Natural killer cell treated with Interleukin-12 subunit alpha and Interleukin-12 subunit beta and Interleukin-15 and Interleukin-18, amount 100 ng/mL, for 72 hours (primary cell): ENCODE measurements around the gene SLC25A38. TPM values are rescaled to one million over a fixed set of nuclear protein-coding genes. Genes with fewer than 3 reads are reported as not detected.
A peak's percentile ranks its signal among the peaks of the same experiment; 100 is the strongest.
"Not testable (repeated sequence)": the region's sequence is repeated elsewhere in the genome, so short reads cannot be mapped to it uniquely, and the experiment has no call there.

Experiments
- ATAC-seq, 2 donors: fragments of 150-1000 bp; cut with Tn5 transposase in 1 of 2; sonication (Bioruptor Pico), chemical (Tn5 transposase) in 1 of 2; 2 replicates each; pipeline ENCODE4 v1.10.0; 2021
- DNase-seq: peaks from one replicate; pipeline ENCODE4 v3.0.0; 2022; ENCODE audit warnings: low spot score
- H3K27ac Mint-ChIP-seq, 2 donors: 1 replicate in 1 of 2; 2 replicates in 1 of 2; pipeline ENCODE4 v1.8.0; 2022; ENCODE audit warnings: mixed read lengths in 2 of 2, mild to moderate bottlenecking in 1 of 2, moderate library complexity in 1 of 2
- H3K27me3 Mint-ChIP-seq, 2 donors: 1 replicate in 1 of 2; 2 replicates in 1 of 2; pipeline ENCODE4 v1.8.0; 2022; ENCODE audit warnings: mixed read lengths in 2 of 2
- H3K36me3 Mint-ChIP-seq: one replicate; pipeline ENCODE4 v1.8.0; 2022; ENCODE audit warnings: mixed read lengths
- H3K4me1 Mint-ChIP-seq, 2 donors: 1 replicate in 1 of 2; 2 replicates in 1 of 2; pipeline ENCODE4 v1.8.0; 2022; ENCODE audit warnings: low read depth in 2 of 2, mixed read lengths in 2 of 2, mild to moderate bottlenecking in 1 of 2
- H3K4me3 Mint-ChIP-seq: one replicate; pipeline ENCODE4 v1.8.0; 2022; ENCODE audit warnings: mixed read lengths
- H3K9me3 Mint-ChIP-seq: 2 replicates; pipeline ENCODE4 v1.8.0; 2022; ENCODE audit warnings: mixed read lengths
- total RNA-seq, 2 donors: library from RNA; stranded (reverse); gene quantifications; one replicate each; pipeline ENCODE4 v1.2.3, GENCODE V29; 2022

The SLC25A38 gene, protein sequence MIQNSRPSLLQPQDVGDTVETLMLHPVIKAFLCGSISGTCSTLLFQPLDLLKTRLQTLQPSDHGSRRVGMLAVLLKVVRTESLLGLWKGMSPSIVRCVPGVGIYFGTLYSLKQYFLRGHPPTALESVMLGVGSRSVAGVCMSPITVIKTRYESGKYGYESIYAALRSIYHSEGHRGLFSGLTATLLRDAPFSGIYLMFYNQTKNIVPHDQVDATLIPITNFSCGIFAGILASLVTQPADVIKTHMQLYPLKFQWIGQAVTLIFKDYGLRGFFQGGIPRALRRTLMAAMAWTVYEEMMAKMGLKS
- 10 to 100 TPM; 42.1 to 44.5 TPM for total RNA-seq

DNA sequence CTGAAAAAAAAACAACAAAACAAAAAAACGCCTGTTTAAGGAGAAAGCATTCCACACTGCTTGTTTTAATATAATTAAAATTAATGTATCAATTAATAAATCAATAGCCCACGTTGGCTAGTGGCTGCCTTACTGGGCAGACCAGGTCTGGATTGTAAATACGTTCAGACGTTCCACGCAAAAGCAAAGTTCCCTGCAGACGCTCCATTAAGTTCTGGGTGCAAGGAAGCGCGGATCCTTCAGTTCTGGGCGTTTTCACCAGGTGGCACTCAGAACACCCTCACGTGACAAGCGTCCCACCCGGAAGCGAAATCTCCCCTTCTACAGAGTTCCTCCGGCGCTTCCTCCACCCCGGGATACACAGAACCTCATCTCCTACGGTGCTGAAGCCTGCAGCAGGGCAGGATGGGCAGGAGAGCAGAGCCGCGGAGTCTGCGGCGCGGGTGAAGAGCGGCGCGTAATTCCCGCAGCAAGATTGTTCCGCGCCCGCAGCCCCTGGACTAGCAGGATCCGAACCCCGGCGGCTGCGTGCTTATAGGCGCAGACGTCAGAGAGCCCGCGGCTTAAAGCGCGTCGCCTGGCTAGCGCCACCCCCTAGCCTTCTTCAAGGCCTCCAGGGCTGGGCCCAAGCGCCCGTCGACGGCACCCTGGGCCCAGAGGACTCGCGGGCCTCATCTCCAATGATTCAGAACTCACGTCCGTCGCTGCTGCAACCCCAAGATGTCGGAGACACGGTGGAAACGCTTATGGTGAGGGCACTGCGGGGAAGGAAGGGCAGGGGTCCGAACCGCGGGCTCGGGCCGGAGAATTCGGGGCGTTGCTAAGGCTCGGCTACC is at the start of gene SLC25A38:
SLC25A38 (plus strand) TSS at position 326 of the 836 bp plus-strand sequence; CDS start at position 681, 355 bp downstream.
- H3K4me3 Mint-ChIP-seq: peak within 1 kb of the TSS; percentile 99
- peaks cover 31 to 45% of the 10 kb centered on the region in 2 donors for H3K4me1 Mint-ChIP-seq

GRCh38 chr3:39333607-39334006 is 49.6 kb upstream of the SLC25A38 start:
- no peak overlapping the region for H3K4me3 Mint-ChIP-seq
- ATAC-seq (no peak), DNase-seq (no peak)
- H3K9me3 Mint-ChIP-seq: no peaks in the 10 kb centered on the region
- no peak overlapping the region for H3K27ac Mint-ChIP-seq
- no peaks in the 10 kb centered on the region for H3K36me3 Mint-ChIP-seq
- no peaks in the 10 kb centered on the region for H3K27me3 Mint-ChIP-seq
- peaks cover 5 to 8% of the 10 kb centered on the region in 2 donors for H3K4me1 Mint-ChIP-seq

More for the DNA sequence above, at the start of gene SLC25A38:
- ATAC-seq (peak; percentile 89 to 91), DNase-seq (peak; percentile 88)
- no peaks in the 10 kb centered on the region for H3K9me3 Mint-ChIP-seq
- H3K36me3 Mint-ChIP-seq: no peaks in the 10 kb centered on the region
- no peaks in the 10 kb centered on the region for H3K27me3 Mint-ChIP-seq
- H3K27ac Mint-ChIP-seq: peak within 1 kb of the TSS; percentile 98 to 99

- H3K4me1 Mint-ChIP-seq: peaks cover 5 to 8% of the 10 kb centered on the region in 2 donors
- no peaks in the 10 kb centered on the region for H3K27me3 Mint-ChIP-seq
- H3K4me3 Mint-ChIP-seq: no peak overlapping the region
- DNase-seq (no peak), ATAC-seq (no peak)
- H3K36me3 Mint-ChIP-seq: no peaks in the 10 kb centered on the region
- H3K27ac Mint-ChIP-seq: no peak overlapping the region
- H3K9me3 Mint-ChIP-seq: no peaks in the 10 kb centered on the region
These were observed 49.0 kb upstream of the SLC25A38 start for GRCh38 chr3:39334205-39334604.

DNA sequence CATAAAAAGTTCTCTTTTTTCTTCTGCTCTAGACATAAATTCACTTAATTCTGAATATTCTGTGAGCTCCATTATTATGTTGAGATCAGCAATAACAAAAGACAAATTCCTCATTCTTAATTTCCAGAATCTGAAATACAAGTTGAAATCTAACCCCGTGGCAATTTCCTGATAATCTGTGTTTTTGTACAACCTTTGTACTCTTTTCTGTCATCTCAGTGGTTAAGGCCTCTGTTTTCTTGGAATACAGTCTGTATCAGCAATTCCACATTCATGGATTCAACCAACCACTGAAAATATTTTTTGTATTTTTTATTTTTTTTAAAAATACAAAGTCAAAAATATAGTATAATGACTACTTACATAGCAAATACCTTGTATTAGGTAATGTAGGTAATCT is 45.0 kb upstream of the SLC25A38 start:
- Mint-ChIP-seq H3K27me3 (no peaks in the 10 kb centered on the region), H3K9me3 (no peaks in the 10 kb centered on the region), H3K4me1 (peaks cover 2 to 8% of the 10 kb centered on the region in 2 donors), H3K27ac (no peak overlapping the region), H3K4me3 (no peak overlapping the region), H3K36me3 (no peaks in the 10 kb centered on the region)
- ATAC-seq (no peak), DNase-seq (no peak)

DNA sequence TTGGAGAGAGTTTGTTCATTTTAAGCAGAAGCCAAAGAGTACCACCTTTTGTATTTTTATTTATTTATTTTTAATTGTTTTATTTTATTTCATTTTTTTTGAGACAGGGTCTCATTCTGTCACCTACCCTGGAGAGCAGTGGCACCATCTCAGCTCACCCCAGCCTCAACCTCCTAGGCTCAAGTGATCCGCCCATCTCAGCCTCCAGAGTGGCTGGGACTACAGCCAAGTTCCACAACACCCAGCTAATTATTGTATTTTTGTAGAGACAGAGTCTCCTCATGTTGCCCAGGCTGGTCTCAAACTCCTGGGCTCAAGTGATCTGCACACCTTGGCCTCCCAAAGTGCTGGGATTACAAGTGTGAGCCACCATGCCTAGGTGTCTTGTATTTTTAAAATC is 44.1 kb upstream of the SLC25A38 start:
- DNase-seq: no peak
- H3K27me3 Mint-ChIP-seq: no peaks in the 10 kb centered on the region
- H3K36me3 Mint-ChIP-seq: no peaks in the 10 kb centered on the region
- H3K27ac Mint-ChIP-seq: no peak overlapping the region
- peaks cover 2 to 8% of the 10 kb centered on the region in 2 donors for H3K4me1 Mint-ChIP-seq
- no peaks in the 10 kb centered on the region for H3K9me3 Mint-ChIP-seq
- no peak for ATAC-seq
- H3K4me3 Mint-ChIP-seq: no peak overlapping the region

DNA sequence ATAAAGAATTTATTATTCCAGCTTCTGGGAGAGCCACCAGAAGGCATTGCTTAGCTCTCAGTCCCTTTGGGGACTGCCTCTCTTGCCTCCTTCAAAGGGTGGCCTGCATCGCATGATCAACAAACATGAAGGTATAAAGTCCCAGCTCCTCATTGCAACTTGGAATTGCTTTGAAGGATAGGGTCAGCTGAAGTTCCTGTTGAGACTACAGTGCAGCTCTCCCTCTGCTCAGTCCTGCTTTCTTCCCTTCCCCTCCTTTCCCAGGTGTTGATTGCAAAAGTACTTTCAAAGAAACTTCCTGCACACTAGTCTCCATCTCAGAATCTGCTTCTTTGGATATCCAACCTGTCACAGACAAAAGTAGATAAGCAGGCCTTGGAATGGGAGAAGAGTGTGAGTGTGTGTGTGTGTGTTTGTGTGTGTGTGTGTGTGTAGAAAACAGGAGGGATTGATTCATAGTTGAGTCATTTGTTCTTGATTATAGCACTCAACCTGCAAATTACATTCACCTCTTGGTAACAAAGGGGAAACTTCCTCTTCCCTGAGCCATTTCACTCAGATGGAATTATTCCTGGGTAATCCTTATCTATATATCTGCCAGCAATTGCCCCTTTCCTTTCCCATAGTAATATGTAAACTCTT is 40.0 kb upstream of the SLC25A38 start:
- no peak for DNase-seq
- no peaks in the 10 kb centered on the region for H3K9me3 Mint-ChIP-seq
- no peaks in the 10 kb centered on the region for H3K27me3 Mint-ChIP-seq
- no peak for ATAC-seq
- no peak overlapping the region for H3K4me3 Mint-ChIP-seq
- H3K27ac Mint-ChIP-seq: no peak overlapping the region
- no peaks in the 10 kb centered on the region for H3K36me3 Mint-ChIP-seq
- peaks cover 0 to 9% of the 10 kb centered on the region in 2 donors for H3K4me1 Mint-ChIP-seq

DNA sequence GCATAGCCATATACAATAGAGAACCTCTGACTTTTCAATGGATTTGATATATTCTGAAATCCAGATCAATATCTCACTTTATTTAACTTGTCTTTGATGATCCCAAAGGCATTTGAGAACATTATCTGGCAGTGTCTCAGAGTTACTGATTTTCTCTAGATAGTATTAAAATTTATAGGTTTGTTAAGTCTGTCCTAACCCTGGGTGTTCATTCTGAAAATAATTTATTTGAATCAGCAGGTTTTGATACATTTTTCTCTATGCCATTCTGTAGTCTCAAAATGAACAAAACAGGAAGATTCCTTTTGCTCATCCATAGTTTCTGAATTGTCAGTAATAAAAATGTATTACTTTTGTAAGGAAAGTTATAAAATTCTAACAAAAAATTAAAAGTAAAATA is 39.4 kb upstream of the SLC25A38 start:
- Mint-ChIP-seq H3K4me3 (no peak overlapping the region), H3K9me3 (no peaks in the 10 kb centered on the region)
- peak in 1 of 2 donors; percentile 38 for ATAC-seq

DNA sequence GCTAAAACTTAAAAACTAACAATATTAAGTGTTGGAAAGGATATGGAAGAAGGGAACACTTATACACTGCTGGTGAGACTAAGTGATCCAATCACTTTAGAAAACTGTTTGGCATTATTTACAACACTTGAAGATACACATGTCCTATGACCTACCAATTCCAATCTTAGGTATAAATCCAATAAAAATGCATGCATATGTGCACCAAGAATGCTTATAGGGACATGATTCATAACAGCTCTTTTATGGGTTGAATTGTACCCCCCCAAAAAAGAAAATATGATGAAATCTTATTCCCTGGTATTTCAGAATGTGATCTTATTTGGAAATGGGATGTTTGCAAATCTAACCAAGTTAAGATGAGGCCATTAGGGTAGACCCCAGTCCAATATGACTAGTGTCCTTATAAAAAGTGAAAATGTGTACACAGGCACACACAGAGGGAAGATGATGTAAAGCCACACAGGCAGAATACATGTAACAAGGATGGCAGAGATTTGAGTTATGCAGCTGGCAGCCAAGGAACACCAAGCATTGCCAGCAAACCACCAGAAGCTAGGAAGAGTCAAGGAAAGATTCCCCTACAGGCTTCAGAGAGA is 38.3 kb upstream of the SLC25A38 start:
- ATAC-seq: no peak
- Mint-ChIP-seq H3K36me3 (no peaks in the 10 kb centered on the region), H3K9me3 (no peaks in the 10 kb centered on the region), H3K4me3 (no peak overlapping the region), H3K27ac (no peak overlapping the region), H3K4me1 (peaks cover 0 to 10% of the 10 kb centered on the region in 2 donors), H3K27me3 (no peaks in the 10 kb centered on the region)
- DNase-seq: no peak

More for the DNA sequence above, 39.4 kb upstream of the SLC25A38 start:
- Mint-ChIP-seq H3K27ac (no peak overlapping the region), H3K4me1 (peaks cover 0 to 9% of the 10 kb centered on the region in 2 donors), H3K36me3 (no peaks in the 10 kb centered on the region), H3K27me3 (no peaks in the 10 kb centered on the region)
- DNase-seq: no peak

GRCh38 chr3:39346785-39347585 is 36.2 kb upstream of the SLC25A38 start:
- ATAC-seq: no peak
- Mint-ChIP-seq H3K4me3 (no peak overlapping the region), H3K27me3 (no peaks in the 10 kb centered on the region), H3K4me1 (peaks cover 11 to 28% of the 10 kb centered on the region in 2 donors), H3K36me3 (no peaks in the 10 kb centered on the region), H3K9me3 (no peaks in the 10 kb centered on the region), H3K27ac (no peak overlapping the region)
- DNase-seq: no peak

DNA sequence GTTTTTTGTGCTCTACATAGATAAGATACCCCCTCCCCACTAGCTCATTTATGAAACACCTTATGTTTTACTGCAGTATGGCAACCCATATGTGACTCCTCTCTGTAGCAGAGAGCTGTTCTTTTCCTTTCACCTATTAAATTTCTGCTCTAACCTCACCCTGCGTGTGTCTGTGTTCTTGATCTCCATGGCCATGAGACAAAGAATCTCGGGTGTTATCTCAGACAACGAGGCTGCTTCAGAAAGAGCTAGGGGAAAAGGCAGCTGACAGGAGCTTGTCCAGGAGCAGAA is 35.6 kb upstream of the SLC25A38 start:
- H3K36me3 Mint-ChIP-seq: no peaks in the 10 kb centered on the region
- H3K27me3 Mint-ChIP-seq: no peaks in the 10 kb centered on the region
- no peak overlapping the region for H3K27ac Mint-ChIP-seq
- no peaks in the 10 kb centered on the region for H3K9me3 Mint-ChIP-seq
- peaks cover 11 to 28% of the 10 kb centered on the region in 2 donors for H3K4me1 Mint-ChIP-seq
- DNase-seq: no peak
- no peak for ATAC-seq
- no peak overlapping the region for H3K4me3 Mint-ChIP-seq

DNA sequence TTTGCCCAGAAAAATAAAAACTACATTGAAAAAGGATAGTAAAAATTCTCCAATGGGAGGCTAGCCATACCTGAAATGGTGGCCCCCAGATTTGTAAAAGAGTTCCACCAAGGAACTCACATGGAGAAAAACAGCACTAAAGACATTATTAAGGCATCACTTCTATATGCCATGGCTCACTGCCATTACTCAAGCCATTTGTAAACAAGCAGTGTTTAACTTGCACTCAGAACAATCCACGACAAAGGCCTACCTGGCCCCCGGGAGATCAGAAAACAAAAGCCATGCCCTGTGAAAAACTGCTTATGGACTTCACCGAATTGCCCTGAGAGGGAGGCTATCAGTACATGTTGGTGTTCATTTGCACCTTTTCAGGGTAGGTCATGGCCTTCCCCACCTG is 34.1 kb upstream of the SLC25A38 start:
- ATAC-seq (no peak), DNase-seq (no peak)
- peaks cover 15 to 28% of the 10 kb centered on the region in 2 donors for H3K4me1 Mint-ChIP-seq
- H3K9me3 Mint-ChIP-seq: no peaks in the 10 kb centered on the region
- H3K27me3 Mint-ChIP-seq: no peaks in the 10 kb centered on the region
- no peak overlapping the region for H3K4me3 Mint-ChIP-seq
- H3K27ac Mint-ChIP-seq: no peak overlapping the region
- no peaks in the 10 kb centered on the region for H3K36me3 Mint-ChIP-seq

DNA sequence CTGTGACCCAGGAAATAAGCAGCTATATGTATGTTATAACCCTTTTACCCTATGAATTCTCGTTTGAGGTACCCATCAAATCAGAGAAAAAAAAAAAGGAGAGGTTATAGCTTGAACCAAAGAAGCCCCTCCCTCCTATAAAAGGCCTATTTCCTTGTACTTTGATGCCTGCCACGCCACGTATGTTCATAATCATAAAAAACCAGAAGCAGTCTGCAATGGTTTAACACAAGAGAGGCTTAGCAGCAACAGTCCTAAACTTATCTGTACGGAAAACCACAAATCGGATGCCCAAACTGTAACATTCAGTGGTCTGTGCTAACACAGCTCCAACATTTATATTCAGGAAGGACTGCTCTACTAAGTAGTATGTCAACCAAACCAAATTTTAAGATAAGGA is 32.5 kb upstream of the SLC25A38 start:
- no peak for DNase-seq
- Mint-ChIP-seq H3K9me3 (no peaks in the 10 kb centered on the region), H3K4me1 (peaks cover 15 to 23% of the 10 kb centered on the region in 2 donors), H3K4me3 (no peak overlapping the region), H3K27me3 (no peaks in the 10 kb centered on the region), H3K36me3 (no peaks in the 10 kb centered on the region), H3K27ac (peak overlapping the region; percentile 26 to 50)
- ATAC-seq: no peak

GRCh38 chr3:39351134-39351533 is 32.0 kb upstream of the SLC25A38 start:
- Mint-ChIP-seq H3K27ac (peak overlapping the region; percentile 26 to 50), H3K4me1 (peaks cover 15 to 23% of the 10 kb centered on the region in 2 donors)
- H3K4me3 Mint-ChIP-seq, H3K9me3 Mint-ChIP-seq, H3K27me3 Mint-ChIP-seq, DNase-seq, ATAC-seq, H3K36me3 Mint-ChIP-seq: not testable (repeated sequence)
